BJ (cell line): Measurements from ENCODE around the gene COX19. TPM values are rescaled to one million over a fixed set of nuclear protein-coding genes. Genes with fewer than 3 reads are reported as not detected.
"Not testable (repeated sequence)": the region's sequence is repeated elsewhere in the genome, so short reads cannot be mapped to it uniquely, and the experiment has no call there.

Experiments used
- CTCF ChIA-PET: fragments of 350-600 bp; formaldehyde crosslinking; extraction: SDS; loops from one replicate; lab custom pipeline; 2021; ENCODE audit warnings: antibody characterized with exemption, inconsistent platforms; lab: Yijun Ruan, JAX
- POLR2A ChIA-PET: fragments of 300-600 bp; sonication (Branson Sonifier 250); formaldehyde crosslinking; extraction: SDS; loops from one replicate; lab custom pipeline; 2021; ENCODE audit warnings: antibody characterized with exemption; lab: Charles Lee
- DNase-seq: peaks from one replicate; pipeline ENCODE4 v3.0.0-alpha.2; 2011; ENCODE audit warnings: low read depth
- H3K27me3 ChIP-seq: 2 replicates; pipeline ENCODE4 v1.6.0; 2011; ENCODE audit warnings: low read length; ENCODE audit not compliant: control insufficient read depth, insufficient read depth
- H3K36me3 ChIP-seq: 2 replicates; pipeline ENCODE4 v1.5.1; 2011; ENCODE audit warnings: low read length; ENCODE audit not compliant: control insufficient read depth, insufficient read depth
- H3K4me3 ChIP-seq: 2 replicates; pipeline ENCODE4 v1.5.1; 2011; ENCODE audit warnings: low read depth, mild to moderate bottlenecking, control low read depth, low read length
- polyA plus RNA-seq: library from polyadenylated mRNA; depleted of rRNA; stranded (reverse); fragments of >200 nt; gene quantifications from 2 replicates; pipeline ENCODE4 v1.2.3, GENCODE V29; 2011
- TF ChIP-seq, protein P1 (sequence below): IDR thresholded peaks from 2 replicates; pipeline ENCODE4 v1.5.1; 2011; ENCODE audit warnings: low read depth, mild to moderate bottlenecking, control low read depth, inconsistent platforms, low read length, moderate library complexity; ENCODE audit not compliant: insufficient read depth

COX19 gene
- polyA plus RNA-seq, 1 experiment = 5.6 TPM

DNA sequence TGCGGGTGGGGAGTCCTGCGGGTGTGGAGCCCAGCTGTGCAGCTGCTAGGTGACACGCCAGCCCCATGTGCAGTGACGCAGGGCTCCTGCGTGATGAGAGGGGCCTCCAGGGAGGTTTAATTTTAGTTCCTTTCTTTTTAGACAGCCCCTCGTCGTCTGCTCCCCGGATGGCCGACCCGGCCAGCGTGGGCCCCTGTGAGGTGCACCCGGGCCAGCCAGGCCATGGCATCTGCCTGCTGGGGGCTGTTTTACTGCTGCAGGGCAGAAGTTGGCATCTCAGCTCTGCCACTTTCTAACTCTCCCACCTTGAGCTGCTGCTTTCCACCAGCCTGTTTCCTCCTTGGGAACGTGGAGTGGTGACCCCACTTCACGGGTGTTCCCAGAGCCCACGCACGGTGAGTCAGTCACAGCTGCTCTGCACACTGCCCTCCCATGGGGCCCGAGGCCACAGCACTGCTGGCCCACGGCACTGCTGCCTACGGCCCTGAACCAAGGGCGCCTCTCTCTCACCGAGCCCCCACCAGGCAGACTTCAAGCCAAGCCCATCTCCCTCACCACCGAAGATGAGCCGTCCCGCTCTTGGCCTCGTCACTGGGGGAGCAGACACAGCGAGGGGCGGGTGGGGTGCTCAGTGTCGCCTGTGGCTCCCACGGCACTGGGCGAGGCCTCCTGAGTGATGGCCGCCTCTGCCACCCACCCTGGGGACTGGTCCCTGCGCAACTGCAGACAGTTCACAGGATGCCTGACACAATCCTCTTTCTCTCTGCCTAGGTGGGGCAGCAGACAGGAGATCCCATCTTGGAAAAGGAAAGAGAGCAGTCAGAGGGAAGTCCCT lies 28.9 kb upstream of the COX19 start:
- Histone ChIP-seq H3K4me3 (no peak overlapping the region), H3K36me3 (peaks cover 15% of the 10 kb centered on the region), H3K27me3 (no peaks in the 10 kb centered on the region)
- CTCF ChIA-PET = interaction anchor here (2.2 to 5.7 kb wide), 2 partner anchors 11 to 62 kb away, joined by 16 to 32 read pairs; no protein-coding TSS in a partner anchor
- TF ChIP-seq, protein P1, sequence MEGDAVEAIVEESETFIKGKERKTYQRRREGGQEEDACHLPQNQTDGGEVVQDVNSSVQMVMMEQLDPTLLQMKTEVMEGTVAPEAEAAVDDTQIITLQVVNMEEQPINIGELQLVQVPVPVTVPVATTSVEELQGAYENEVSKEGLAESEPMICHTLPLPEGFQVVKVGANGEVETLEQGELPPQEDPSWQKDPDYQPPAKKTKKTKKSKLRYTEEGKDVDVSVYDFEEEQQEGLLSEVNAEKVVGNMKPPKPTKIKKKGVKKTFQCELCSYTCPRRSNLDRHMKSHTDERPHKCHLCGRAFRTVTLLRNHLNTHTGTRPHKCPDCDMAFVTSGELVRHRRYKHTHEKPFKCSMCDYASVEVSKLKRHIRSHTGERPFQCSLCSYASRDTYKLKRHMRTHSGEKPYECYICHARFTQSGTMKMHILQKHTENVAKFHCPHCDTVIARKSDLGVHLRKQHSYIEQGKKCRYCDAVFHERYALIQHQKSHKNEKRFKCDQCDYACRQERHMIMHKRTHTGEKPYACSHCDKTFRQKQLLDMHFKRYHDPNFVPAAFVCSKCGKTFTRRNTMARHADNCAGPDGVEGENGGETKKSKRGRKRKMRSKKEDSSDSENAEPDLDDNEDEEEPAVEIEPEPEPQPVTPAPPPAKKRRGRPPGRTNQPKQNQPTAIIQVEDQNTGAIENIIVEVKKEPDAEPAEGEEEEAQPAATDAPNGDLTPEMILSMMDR = no peak
- no peak for DNase-seq
- POLR2A ChIA-PET = no interaction called here

DNA sequence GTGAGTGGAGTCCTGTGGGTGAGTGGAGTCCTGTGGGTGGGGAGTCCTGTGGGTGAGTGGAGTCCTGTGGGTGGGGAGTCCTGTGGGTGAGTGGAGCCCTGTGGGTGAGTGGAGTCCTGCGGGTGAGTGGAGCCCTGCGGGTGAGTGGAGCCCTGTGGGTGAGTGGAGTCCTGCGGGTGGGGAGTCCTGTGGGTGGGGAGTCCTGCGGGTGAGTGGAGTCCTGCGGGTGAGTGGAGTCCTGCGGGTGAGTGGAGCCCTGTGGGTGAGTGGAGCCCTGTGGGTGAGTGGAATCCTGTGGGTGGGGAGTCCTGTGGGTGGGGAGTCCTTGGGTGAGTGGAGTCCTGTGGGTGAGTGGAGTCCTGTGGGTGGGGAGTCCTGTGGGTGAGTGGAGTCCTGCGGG lies 27.1 kb upstream of the COX19 start:
- DNase-seq, CTCF ChIA-PET, H3K4me3 ChIP-seq, POLR2A ChIA-PET, H3K27me3 ChIP-seq: not testable (repeated sequence)
- H3K36me3 ChIP-seq = peaks cover 14% of the 10 kb centered on the region

DNA sequence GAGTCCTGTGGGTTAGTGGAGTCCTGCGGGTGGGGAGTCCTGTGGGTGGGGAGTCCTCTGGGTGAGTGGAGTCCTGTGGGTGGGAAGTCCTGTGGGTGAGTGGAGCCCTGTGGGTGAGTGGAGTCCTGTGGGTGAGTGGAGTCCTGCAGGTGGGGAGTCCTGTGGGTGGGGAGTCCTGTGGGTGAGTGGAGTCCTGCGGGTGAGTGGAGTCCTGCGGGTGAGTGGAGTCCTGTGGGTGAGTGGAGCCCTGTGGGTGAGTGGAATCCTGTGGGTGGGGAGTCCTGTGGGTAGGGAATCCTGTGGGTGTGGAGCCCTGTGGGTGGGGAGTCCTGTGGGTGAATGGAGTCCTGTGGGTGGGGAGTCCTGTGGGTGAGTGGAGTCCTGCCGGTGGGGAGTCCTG lies 26.7 kb upstream of the COX19 start:
- peaks cover 11% of the 10 kb centered on the region for H3K36me3 ChIP-seq
- H3K27me3 ChIP-seq, DNase-seq, H3K4me3 ChIP-seq, CTCF ChIA-PET, POLR2A ChIA-PET: not testable (repeated sequence)

DNA sequence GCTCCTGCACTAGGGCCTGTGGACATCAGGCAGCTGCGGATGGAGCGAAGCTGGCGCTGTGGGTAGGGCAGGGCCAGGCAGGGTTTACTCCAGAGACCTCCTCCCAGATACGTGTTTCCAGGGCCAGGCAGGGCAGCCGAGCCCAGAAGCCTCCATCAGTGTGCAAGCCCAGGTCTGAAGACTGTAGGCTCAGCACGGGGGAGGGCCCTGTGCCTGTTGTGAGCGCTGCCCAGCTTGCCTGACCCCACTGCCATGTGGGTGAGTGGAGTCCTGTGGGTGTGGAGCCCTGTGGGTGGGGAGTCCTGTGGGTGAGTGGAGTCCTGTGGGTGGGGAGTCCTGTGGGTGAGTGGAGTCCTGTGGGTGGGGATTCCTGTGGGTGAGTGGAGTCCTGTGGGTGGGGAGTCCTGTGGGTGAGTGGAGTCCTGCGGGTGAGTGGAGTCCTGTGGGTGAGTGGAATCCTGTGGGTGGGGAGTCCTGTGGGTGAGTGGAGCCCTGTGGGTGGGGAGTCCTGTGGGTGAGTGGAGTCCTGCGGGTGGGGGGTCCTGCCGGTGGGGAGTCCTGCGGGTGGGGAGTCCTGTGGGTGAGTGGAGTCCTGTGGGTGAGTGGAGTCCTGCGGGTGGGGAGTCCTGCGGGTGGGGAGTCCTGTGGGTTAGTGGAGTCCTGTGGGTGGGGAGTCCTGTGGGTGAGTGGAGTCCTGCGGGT lies 25.9 kb upstream of the COX19 start:
- H3K4me3 ChIP-seq, H3K27me3 ChIP-seq, POLR2A ChIA-PET, DNase-seq, CTCF ChIA-PET: not testable (repeated sequence)
- peaks cover 12% of the 10 kb centered on the region for H3K36me3 ChIP-seq

DNA sequence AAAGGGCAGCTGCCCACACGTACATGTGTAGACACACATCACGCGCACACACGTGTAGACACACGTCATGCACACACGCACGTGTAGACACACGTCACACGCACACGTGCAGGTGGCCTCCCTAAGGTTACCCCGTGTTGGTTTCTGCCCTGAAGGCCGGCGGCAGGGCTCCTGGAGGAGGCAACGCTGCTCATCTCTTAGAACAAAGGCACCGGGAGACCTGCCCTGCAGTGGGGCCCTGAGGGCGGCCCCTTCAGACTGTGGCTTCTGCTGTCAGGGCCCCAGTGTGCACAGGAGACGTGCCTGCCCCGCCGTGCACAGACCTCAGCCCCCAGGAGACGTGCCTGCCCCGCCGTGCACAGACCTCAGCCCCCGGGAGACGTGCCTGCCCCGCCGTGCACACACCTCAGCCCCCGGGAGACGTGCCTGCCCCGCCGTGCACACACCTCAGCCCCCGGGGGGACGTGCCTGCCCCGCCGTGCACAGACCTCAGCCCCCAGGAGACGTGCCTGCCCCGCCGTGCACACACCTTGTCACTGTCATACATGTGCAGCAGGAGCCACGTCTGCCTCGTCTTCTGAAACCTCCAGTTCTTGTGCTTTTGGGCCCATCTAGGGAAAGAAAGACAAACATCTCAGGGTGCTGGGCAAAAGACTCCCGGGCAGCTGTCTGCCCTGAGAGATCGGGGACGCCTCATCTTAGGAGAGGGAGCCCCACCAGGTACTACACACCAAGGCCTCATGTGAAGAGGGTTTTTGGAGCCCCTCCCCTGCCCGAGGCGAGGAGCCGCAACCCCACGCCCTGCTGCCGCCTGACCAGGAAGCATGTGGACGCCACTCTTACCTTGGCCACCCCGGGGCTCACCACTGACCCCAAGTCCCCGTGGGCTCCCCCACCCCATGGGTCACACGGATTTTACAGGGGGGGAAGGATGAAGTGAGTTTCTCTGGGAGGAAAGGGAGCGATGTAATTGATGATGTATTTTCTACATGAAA lies 24.9 kb upstream of the COX19 start:
- Histone ChIP-seq H3K36me3 (peaks cover 12% of the 10 kb centered on the region), H3K4me3 (no peak overlapping the region), H3K27me3 (no peaks in the 10 kb centered on the region)
- ChIA-PET CTCF (interaction anchor here (10.0 kb wide), 1 partner anchor 65 kb away, joined by 367 read pairs; no protein-coding TSS in a partner anchor), POLR2A (no interaction called here)
- DNase-seq = no peak
- TF ChIP-seq, protein P1 = no peak

DNA sequence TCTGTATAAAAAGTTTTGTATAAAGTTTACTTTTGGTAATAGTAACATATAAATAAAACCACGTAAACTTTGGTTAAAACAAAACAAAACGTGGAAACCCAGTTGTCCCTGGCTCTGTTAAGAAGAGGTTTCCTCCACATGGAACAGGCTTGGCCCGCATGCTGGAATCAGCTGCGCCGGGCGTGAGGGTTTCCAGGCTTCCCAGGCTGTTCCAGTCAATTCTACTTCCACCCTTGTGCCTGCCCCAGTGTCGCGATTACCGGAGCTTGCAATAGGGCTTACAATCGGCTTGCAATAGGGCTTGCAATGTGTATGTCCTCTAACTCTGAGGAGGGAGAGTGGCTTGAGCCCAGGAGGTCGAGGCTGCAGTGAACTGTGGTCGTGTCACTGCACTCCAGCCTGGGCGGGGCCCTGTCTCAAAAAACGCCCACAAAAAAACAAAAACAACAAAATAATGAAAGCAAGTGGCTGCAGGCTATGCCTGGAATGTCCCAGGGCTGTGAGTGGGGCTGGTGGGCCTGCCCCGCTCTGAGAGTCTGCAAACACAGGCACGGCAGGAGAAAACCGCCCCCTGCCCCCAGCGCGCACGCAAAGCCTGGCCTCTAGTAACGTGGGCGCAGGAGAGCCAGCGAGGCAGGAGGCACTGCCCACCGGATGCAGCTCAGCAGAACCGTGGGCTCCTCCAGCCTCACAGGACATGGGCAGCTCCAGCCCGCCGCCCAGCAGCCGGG lies 24.0 kb upstream of the COX19 start:
- TF ChIP-seq, protein P1 = no peak
- Histone ChIP-seq H3K4me3 (no peak overlapping the region), H3K36me3 (peaks cover 12% of the 10 kb centered on the region), H3K27me3 (no peaks in the 10 kb centered on the region)
- no peak for DNase-seq
- CTCF ChIA-PET = interaction anchor here (1.0 to 10.0 kb wide), 2 partner anchors 66 to 177 kb away, joined by 3 to 367 read pairs; no protein-coding TSS in a partner anchor
- POLR2A ChIA-PET = no interaction called here
